HG02884 (cell line): ENCODE data around the gene ESYT2.
"Not testable (repeated sequence)": the region's sequence is repeated elsewhere in the genome, so short reads cannot be mapped to it uniquely, and the experiment has no call there.

Experiments
- ATAC-seq: cut with Tn5 transposase; IDR thresholded peaks from one replicate; pipeline ENCODE4 v1.9.1; 2021; ENCODE audit warnings: mild to moderate bottlenecking, moderate library complexity; ENCODE audit not compliant: unreplicated experiment

ESYT2 gene

DNA sequence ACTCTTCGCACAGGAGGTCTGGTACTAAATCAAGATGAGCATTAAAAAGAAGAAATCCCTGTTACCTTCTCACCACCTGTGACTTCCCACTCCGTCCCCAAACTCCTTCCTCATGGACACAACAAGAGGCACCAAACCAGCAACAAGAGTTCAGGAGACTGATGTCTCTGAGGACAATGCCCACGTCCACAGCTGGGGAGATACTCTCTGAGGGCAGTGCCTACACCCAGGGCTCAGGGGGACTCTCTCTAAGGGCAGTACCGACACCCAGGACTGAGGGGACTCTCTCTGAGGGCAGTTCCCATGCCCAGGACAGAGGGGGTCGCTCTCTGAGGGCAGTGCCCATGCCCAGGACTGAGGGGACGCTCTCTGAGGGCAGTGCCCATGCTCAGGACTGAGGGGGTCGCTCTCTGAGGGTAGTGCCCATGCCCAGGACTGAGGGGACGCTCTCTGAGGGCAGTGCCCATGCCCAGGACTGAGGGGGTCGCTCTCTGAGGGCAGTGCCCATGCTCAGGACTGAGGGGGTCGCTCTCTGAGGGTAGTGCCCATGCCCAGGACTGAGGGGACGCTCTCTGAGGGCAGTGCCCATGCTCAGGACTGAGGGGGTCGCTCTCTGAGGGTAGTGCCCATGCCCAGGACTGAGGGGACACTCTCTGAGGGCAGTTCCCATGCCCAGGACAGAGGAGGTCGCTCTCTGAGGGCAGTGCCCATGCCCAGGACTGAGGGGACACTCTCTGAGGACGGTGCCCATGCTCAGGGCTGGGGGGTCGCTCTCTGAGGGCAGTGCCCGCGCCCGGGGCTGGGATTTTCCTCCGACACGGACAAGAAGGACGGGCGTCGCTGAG is 125.4 kb downstream of the ESYT2 start:
- not testable (repeated sequence) for ATAC-seq

GRCh38 chr7:158702944-158703343 is 126.4 kb downstream of the ESYT2 start:
- no peak for ATAC-seq

DNA sequence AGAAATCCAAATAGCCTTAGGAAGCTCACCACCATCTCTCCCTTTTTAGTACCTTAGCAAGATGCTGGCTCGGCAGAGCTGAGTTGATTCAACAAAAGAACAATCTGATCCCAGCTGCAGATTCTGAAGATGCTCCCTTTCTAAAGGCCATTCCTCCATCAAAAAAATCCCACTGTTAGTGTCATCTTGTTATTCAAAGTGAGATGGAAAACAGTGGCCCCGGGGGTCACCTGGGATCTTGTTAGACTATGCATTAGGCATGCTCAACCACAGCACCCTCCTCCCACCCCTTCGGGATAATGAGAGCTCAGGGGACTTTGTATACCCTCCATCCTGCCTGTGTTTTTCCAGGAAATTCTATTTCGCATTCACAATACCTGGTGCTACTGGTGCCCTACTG is 127.1 kb downstream of the ESYT2 start:
- ATAC-seq, result no peak

DNA sequence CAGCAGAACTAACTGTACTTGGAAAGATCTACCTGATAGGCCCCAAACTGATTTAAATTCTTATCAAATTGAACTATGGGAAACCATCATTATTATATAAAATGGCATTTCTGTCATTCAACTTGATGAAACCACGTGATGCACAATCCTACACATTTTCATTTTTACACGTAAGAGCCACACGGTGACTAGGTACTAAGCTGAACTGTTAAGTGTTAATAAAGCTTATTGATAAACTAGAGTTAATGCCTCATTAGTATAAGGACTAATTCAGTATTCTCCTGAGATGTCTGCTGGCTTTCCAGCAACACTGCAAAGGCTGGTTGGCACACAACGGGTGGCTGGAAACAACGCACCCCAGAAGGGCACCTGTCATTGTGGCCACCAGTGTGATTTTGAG is 129.3 kb downstream of the ESYT2 start:
- no peak for ATAC-seq

GRCh38 chr7:158699341-158699740 is 130.0 kb downstream of the ESYT2 start:
- ATAC-seq, result no peak

- ATAC-seq, result no peak
These were observed 130.6 kb downstream of the ESYT2 start for GRCh38 chr7:158698657-158699195.

DNA sequence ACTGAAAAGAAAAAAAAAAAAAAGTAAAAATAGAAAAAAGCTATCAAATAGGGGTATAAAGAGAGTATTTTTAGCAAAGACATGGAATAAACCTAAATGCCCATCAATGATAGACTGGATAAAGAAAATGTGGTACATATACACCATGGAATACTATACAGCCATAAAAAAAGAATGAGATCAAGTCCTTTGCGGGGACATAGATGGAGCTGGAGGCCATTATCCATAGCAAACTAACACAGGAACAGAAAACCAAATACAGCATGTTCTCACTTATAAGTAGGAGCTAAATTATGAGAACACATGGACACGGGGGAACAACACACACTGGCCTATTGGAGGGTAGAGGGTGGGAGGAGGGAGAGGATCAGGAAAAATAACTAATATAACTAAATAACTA is 131.7 kb downstream of the ESYT2 start:
- not testable (repeated sequence) for ATAC-seq

- ATAC-seq, result peak; percentile 90
These were observed 133.4 kb downstream of the ESYT2 start for GRCh38 chr7:158695726-158696452.

DNA sequence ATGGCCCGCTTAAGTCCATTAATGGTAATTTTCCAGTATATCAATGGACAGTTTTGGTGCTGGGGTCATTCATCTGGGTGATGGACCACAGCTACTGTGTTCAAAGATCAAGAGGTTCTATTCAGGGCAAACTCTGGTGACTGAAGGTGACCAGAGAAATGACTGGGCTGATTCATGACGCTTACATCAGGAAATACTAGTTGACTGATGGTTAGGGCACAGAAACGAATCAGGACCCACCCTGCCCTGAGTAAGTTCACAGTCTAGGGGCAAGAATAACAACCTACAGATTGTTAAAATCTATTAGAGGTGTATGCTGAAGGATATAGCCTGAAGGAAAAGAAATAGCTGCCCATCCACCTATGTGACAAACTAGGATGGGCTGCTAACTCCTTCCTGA is 134.3 kb downstream of the ESYT2 start:
- no peak for ATAC-seq

DNA sequence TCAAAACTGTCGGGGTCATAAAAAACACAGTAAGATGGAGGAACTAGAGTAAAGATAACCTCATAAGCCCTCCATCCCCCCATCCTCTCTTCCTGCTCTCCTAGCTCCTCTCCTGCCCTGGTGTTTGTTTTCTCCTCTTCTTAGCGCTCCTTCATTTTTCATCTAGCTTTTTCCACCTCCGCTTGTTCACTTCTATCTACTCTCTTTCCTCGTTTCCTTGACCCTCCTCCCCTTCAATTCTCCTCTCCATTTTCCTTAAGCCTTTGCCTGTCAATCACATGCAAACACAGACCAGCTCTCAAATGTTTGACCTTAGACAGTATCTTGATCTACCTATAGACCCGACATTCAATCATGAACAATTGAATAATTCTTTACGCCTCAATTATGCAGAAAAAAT is 134.7 kb downstream of the ESYT2 start:
- no peak for ATAC-seq

GRCh38 chr7:158689488-158689887 is 139.8 kb downstream of the ESYT2 start:
- no peak for ATAC-seq

- no peak for ATAC-seq
These were observed 141.9 kb downstream of the ESYT2 start for GRCh38 chr7:158687406-158687805.

GRCh38 chr7:158685693-158686092 is 143.6 kb downstream of the ESYT2 start:
- no peak for ATAC-seq

- ATAC-seq, result no peak
These were observed 145.0 kb downstream of the ESYT2 start for GRCh38 chr7:158684329-158684728.

DNA sequence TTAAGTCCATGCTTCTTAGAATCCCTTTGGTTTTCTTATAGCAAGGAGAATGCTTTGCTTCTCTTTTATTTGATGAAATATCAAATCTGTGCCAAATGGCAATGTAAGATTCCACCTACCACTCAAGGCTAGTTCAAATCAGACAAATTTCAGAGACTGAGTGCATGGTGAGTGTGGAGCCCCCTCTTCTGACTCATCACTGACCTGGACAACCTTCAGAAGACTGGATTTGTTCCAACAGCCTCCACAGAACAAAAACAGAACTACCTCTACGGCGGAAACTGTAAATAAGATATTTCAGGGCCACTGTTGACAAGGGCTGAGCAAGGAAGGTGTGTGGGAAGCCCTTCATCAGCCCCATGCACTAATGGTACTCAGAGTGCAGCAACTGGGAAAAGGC is 145.8 kb downstream of the ESYT2 start:
- ATAC-seq, result no peak

GRCh38 chr7:158682456-158682855 is 146.9 kb downstream of the ESYT2 start:
- no peak for ATAC-seq
